SU-DHL-6 (cell line): ENCODE measurements around the gene TMCC1.

Experiments used
- EZH2phosphoT487 ChIP-seq: fragments of 200-600 bp; sonication (generic), shearing (Covaris generic); conservative IDR thresholded peaks from 2 replicates; pipeline ENCODE4 v1.6.1; 2018; ENCODE audit warnings: mild to moderate bottlenecking, antibody characterized with exemption, low read length, moderate library complexity, mixed read lengths
- TF ChIP-seq, protein P1 (sequence below): fragments of 200-600 bp; sonication (generic); IDR thresholded peaks from one replicate; pipeline ENCODE4 v1.5.1; 2017; ENCODE audit warnings: antibody characterized with exemption, mild to moderate bottlenecking, low read length, moderate library complexity; ENCODE audit not compliant: insufficient read depth, poor library complexity, severe bottlenecking

DNA sequence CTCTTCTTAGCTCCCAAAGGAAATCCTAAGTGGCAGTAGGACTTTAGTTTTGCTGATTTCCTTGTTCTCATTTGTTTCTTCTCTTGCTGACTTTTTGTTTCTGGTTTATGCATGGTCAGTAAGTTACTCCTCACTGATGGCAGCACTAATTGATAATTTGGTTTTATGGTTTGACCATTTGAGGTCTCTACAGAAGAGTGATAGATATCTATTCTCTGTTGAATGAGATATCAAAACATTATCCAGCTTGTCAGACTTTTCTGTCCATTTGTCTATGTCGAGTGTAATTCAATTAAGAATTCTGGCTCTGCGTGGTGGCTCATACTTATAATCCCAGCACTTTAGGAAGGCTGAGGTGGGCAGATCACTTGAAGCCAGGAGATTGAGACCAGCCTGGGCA, 202.5 kb downstream of the TMCC1 start:
- TF ChIP-seq, protein P1, sequence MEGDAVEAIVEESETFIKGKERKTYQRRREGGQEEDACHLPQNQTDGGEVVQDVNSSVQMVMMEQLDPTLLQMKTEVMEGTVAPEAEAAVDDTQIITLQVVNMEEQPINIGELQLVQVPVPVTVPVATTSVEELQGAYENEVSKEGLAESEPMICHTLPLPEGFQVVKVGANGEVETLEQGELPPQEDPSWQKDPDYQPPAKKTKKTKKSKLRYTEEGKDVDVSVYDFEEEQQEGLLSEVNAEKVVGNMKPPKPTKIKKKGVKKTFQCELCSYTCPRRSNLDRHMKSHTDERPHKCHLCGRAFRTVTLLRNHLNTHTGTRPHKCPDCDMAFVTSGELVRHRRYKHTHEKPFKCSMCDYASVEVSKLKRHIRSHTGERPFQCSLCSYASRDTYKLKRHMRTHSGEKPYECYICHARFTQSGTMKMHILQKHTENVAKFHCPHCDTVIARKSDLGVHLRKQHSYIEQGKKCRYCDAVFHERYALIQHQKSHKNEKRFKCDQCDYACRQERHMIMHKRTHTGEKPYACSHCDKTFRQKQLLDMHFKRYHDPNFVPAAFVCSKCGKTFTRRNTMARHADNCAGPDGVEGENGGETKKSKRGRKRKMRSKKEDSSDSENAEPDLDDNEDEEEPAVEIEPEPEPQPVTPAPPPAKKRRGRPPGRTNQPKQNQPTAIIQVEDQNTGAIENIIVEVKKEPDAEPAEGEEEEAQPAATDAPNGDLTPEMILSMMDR = no peak
- no peak for TF ChIP-seq EZH2phosphoT487
